Heart left ventricle (tissue), 13 donors: ENCODE measurements around the gene MOCS3.

ENCODE experiments used
- POLR2A ChIP-seq, 2 donors: fragments of 450-650 bp; IDR thresholded peaks; one replicate each; pipeline ENCODE4 v1.6.1; 2017; ENCODE audit warnings: antibody characterized with exemption in 2 of 2, mild to moderate bottlenecking in 2 of 2, moderate library complexity in 2 of 2
- TF ChIP-seq, protein P1 (sequence below), 12 donors: fragments of 200-600 bp; sonication (generic) in 4 of 12; IDR thresholded peaks; one replicate each; pipeline versions ENCODE4 v1.5.0 to v1.8.0; 2018 to 2022; ENCODE audit warnings: antibody characterized with exemption in 12 of 12, mild to moderate bottlenecking in 5 of 12
- donor health status: ischemic (EF 13 %, LVEDD 7.1; RV severe dilation, severe dysfunction).
- donor health status: DM: no; HTN: yes; CAD: no.
- donor health status: DM: no; HTN: no; CAD: no.
- donor health status: ischemic (EF 25% LVEDD 6.9; RV normal size, moderate dysfunction).
- donor health status: ischemic (EF 25% LVEDD 5.7; RV mildly dilated, moderate dysfunction).
- donor health status: ischemic (EF 35%, LVEDD 5.7; RV mildly dilated, moderate dysfunction).
- donor health status: nonischemic (EF 11% LVEDD 7.7; RV severe dilation, severe dysfunction).
- donor health status: DM: yes; HTN: yes; CAD: no.
- donor health status: PGD.
- donor health status: ischemic (EF 29% LVEDD 5.4; RV normal size, mild dysfunction).
- donor health status: nonischemic (EF 23%, LVEDD 6.1; RV moderate dilation, normal function).

DNA sequence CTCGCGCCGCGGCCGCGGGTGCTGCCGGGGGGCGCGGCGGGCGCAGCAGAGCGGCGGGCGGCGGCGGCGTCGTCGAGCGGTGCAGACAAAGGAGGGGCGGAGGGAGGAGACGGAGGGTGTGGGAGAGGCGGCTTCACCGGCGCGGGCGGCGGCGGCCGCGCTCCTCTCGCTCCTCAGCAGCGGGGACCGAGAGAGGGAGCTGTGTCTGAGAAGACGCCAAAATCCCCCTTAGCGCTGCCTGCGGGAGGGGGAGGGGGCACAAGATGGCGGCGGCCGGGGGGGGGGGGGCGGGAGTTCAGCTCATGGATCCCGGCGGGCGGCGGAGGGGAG is 27.7 kb upstream of the MOCS3 start:
- no peak for TF ChIP-seq POLR2A (IDR thresholded peaks at IDR 0.05)
- TF ChIP-seq, protein P1, sequence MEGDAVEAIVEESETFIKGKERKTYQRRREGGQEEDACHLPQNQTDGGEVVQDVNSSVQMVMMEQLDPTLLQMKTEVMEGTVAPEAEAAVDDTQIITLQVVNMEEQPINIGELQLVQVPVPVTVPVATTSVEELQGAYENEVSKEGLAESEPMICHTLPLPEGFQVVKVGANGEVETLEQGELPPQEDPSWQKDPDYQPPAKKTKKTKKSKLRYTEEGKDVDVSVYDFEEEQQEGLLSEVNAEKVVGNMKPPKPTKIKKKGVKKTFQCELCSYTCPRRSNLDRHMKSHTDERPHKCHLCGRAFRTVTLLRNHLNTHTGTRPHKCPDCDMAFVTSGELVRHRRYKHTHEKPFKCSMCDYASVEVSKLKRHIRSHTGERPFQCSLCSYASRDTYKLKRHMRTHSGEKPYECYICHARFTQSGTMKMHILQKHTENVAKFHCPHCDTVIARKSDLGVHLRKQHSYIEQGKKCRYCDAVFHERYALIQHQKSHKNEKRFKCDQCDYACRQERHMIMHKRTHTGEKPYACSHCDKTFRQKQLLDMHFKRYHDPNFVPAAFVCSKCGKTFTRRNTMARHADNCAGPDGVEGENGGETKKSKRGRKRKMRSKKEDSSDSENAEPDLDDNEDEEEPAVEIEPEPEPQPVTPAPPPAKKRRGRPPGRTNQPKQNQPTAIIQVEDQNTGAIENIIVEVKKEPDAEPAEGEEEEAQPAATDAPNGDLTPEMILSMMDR (IDR thresholded peaks at IDR 0.05): no peak
